K562 (cell line): ENCODE data around the gene CEP128. TPM values are rescaled to one million over a fixed set of nuclear protein-coding genes. Genes with fewer than 3 reads are reported as not detected.
A peak's percentile ranks its signal among the peaks of the same experiment; 100 is the strongest.

Experiments used
- ATAC-seq: fragments of 200-7000 bp; cut with Tn5 transposase; 3 replicates; pipeline ENCODE4 v1.9.1; 2020; ENCODE audit warnings: moderate library complexity
- BruUV-seq: library from RNA; stranded (reverse); fragments of 400-500 nt; replicated peaks from 2 replicates; lab custom pipeline; 2021; lab: Mats Ljungman, UMichigan
- CTCF ChIA-PET: fragments of 300-600 bp; formaldehyde crosslinking; extraction: SDS; loops from one replicate; lab custom pipeline; 2021; ENCODE audit warnings: low intra/inter-chr PET ratio; lab: Yijun Ruan, JAX
- POLR2A ChIA-PET: fragments of 300-600, 350-650 bp; sonication (Branson Sonifier 250); formaldehyde crosslinking; extraction: SDS; loops from one replicate; lab custom pipeline; 2021; ENCODE audit warnings: antibody characterized with exemption, inconsistent platforms; lab: Yijun Ruan, JAX
- DNase-seq, 4 experiments: peaks; one replicate each; pipeline versions ENCODE4 v3.0.0 to v3.0.0-alpha.2; 2011 to 2018; ENCODE audit warnings: low spot score in 3 of 4, mixed read lengths in 3 of 4; ENCODE audit errors: extremely low read depth in 1 of 4
- FAIRE-seq: peaks from 2 replicates; lab custom pipeline; 2011; peaks lifted over from hg19 to GRCh38; lab: Jason Lieb, UNC
- H2AFZ ChIP-seq: 2 replicates; pipeline ENCODE4 v1.6.0; 2011; ENCODE audit warnings: low read depth, low read length, control low read depth, inconsistent platforms
- H3K27ac ChIP-seq: fragments of 200-600 bp; 3 replicates; pipeline ENCODE4 v1.8.0; 2011; ENCODE audit warnings: low read depth, mild to moderate bottlenecking, control low read depth, inconsistent platforms, low read length, moderate library complexity, mixed read lengths; ENCODE audit errors: extremely low read depth
- H3K27me3 ChIP-seq, 2 experiments: fragments of 300-600 bp in 1 of 2; 2 replicates in 1 of 2; 3 replicates in 1 of 2; pipeline versions ENCODE4 v1.6.0 to v1.8.0; 2011; ENCODE audit warnings: inconsistent platforms in 2 of 2, low read length in 2 of 2, mild to moderate bottlenecking in 1 of 2, mixed read lengths in 1 of 2, moderate library complexity in 1 of 2; ENCODE audit not compliant: control insufficient read depth in 2 of 2, insufficient read depth in 2 of 2
- H3K36me3 ChIP-seq: fragments of 300-600 bp; 3 replicates; pipeline ENCODE4 v1.8.0; 2011; ENCODE audit warnings: mild to moderate bottlenecking, low read length, inconsistent platforms; ENCODE audit not compliant: control insufficient read depth, insufficient read depth
- H3K4me1 ChIP-seq, 2 experiments: fragments of 200-600 bp in 1 of 2; replicated peaks in 1 of 2; 2 replicates in 1 of 2; 3 replicates in 1 of 2; pipeline versions ENCODE4 v1.5.1 to v1.8.0; 2011; ENCODE audit warnings: inconsistent platforms in 2 of 2, low read length in 2 of 2, mild to moderate bottlenecking in 1 of 2, mixed read lengths in 1 of 2, moderate library complexity in 1 of 2; ENCODE audit not compliant: control insufficient read depth in 2 of 2, insufficient read depth in 2 of 2
- H3K4me2 ChIP-seq: 2 replicates; pipeline ENCODE4 v1.6.1; 2011; ENCODE audit warnings: low read length, control low read depth, inconsistent platforms, mixed read lengths; ENCODE audit not compliant: insufficient read depth
- H3K4me3 ChIP-seq: fragments of 200-600 bp; sonication (generic), shearing (Covaris generic); 2 replicates; pipeline ENCODE4 v1.5.1; 2016; ENCODE audit warnings: control low read depth, inconsistent platforms
- H3K79me2 ChIP-seq: fragments of 200-600 bp; 3 replicates; pipeline ENCODE4 v1.8.0; 2011; ENCODE audit warnings: low read length, inconsistent platforms; ENCODE audit not compliant: control insufficient read depth, insufficient read depth
- H3K9ac ChIP-seq, 2 experiments: 2 replicates each; pipeline versions ENCODE4 v1.6.0 to v1.6.1; 2011; ENCODE audit warnings: low read depth in 2 of 2, low read length in 2 of 2, control low read depth in 1 of 2, inconsistent platforms in 1 of 2, mild to moderate bottlenecking in 1 of 2, mixed read lengths in 1 of 2; ENCODE audit not compliant: insufficient read depth in 1 of 2
- H3K9me1 ChIP-seq: one replicate; pipeline ENCODE4 v1.6.0; 2011; ENCODE audit warnings: inconsistent platforms, mild to moderate bottlenecking, low read length, moderate library complexity; ENCODE audit not compliant: control insufficient read depth, insufficient read depth
- H3K9me3 ChIP-seq: replicated peaks from 2 replicates; pipeline ENCODE4 v1.5.1; 2011; ENCODE audit warnings: low read depth, low read length, inconsistent platforms; ENCODE audit not compliant: control insufficient read depth, insufficient read depth
- H4K20me1 ChIP-seq: replicated peaks from 2 replicates; pipeline ENCODE4 v1.6.1; 2011; ENCODE audit warnings: low read length, inconsistent platforms, mixed read lengths; ENCODE audit not compliant: control insufficient read depth, insufficient read depth
- C11orf30 ChIP-seq: fragments of 450-650 bp; IDR thresholded peaks from 2 replicates; pipeline ENCODE4 v1.6.1; 2016; ENCODE audit warnings: low read depth, mild to moderate bottlenecking
- ZFP36 ChIP-seq: fragments of 150-350 bp; IDR thresholded peaks from 2 replicates; pipeline ENCODE4 v1.6.1; 2018; ENCODE audit warnings: low read length, low read depth; ENCODE audit not compliant: partially characterized antibody
- WGBS: fragments of 100-300 bp; shearing (Covaris generic); methylation state at CpG from one replicate; pipeline ENCODE4 v1.1.6; 2016; ENCODE audit warnings: low coverage, mixed read lengths; ENCODE audit not compliant: insufficient coverage; ENCODE audit errors: missing lambda C conversion rate; 5-methylcytosine and 5-hydroxymethylcytosine counted together
- in situ Hi-C: fragments of 300-500 bp; cut with MboI; formaldehyde crosslinking; loops from 4 replicates; pipeline ENCODE4 v1.15.0; 2018; ENCODE audit warnings: inconsistent platforms, mixed read lengths
- intact Hi-C: fragments of 100-400 bp; cut with micrococcal nuclease; formaldehyde crosslinking; loops from 2 replicates; pipeline ENCODE4 v1.14.2; 2022
- polyA plus RNA-seq, 8 experiments: library from polyadenylated mRNA; depleted of rRNA in 4 of 8; stranded (reverse) in 5 of 8; unstranded in 3 of 8; fragments of >200 nt; fragmentation: Nextera tagmentation in 2 of 8; fragmentation: Illumina TruSeq in 1 of 8; extraction: Ambion mirVana in 2 of 8; extraction: Trizol in 1 of 8; gene quantifications; 2 replicates each; pipeline versions ENCODE4 v1.2.1 to v1.2.3, GENCODE V29; 2011 to 2014; ENCODE audit warnings: inconsistent platforms in 1 of 8, missing spikeins in 1 of 8
- total RNA-seq, 7 experiments: library from RNA; depleted of rRNA in 6 of 7; stranded (reverse); fragments of >200 nt in 6 of 7; fragmentation: Illumina TruSeq in 2 of 7; extraction: Trizol in 2 of 7; gene quantifications; 2 replicates each; pipeline versions ENCODE4 v1.2.1 to v1.2.3, GENCODE V29; 2011 to 2021; ENCODE audit warnings: low replicate concordance in 1 of 7
- TF ChIP-seq, protein P1 (sequence below): sonication (generic); formaldehyde crosslinking; IDR thresholded peaks from 2 replicates; pipeline ENCODE4 v1.8.1; 2023; ENCODE audit warnings: mild to moderate bottlenecking, missing genetic modification reagents
- TF ChIP-seq, protein P2 (sequence below), 3 experiments: IDR thresholded peaks in 2 of 3; conservative IDR thresholded peaks in 1 of 3; 2 replicates each; pipeline ENCODE4 v1.5.1; 2011 to 2012; ENCODE audit warnings: low read length in 3 of 3, mild to moderate bottlenecking in 3 of 3, control low read depth in 2 of 3, improper control_type of control experiment in 1 of 3, inconsistent platforms in 1 of 3, low read depth in 1 of 3, mixed read lengths in 1 of 3, moderate library complexity in 1 of 3; ENCODE audit not compliant: insufficient read depth in 2 of 3

CEP128 gene
- total and polyA plus RNA-seq, 9 of the 15 experiments (the other 6 are each of a cell fraction or from before 2014, with no cell fraction given) = 2.3 to 9.2 (median 4.6) TPM

DNA sequence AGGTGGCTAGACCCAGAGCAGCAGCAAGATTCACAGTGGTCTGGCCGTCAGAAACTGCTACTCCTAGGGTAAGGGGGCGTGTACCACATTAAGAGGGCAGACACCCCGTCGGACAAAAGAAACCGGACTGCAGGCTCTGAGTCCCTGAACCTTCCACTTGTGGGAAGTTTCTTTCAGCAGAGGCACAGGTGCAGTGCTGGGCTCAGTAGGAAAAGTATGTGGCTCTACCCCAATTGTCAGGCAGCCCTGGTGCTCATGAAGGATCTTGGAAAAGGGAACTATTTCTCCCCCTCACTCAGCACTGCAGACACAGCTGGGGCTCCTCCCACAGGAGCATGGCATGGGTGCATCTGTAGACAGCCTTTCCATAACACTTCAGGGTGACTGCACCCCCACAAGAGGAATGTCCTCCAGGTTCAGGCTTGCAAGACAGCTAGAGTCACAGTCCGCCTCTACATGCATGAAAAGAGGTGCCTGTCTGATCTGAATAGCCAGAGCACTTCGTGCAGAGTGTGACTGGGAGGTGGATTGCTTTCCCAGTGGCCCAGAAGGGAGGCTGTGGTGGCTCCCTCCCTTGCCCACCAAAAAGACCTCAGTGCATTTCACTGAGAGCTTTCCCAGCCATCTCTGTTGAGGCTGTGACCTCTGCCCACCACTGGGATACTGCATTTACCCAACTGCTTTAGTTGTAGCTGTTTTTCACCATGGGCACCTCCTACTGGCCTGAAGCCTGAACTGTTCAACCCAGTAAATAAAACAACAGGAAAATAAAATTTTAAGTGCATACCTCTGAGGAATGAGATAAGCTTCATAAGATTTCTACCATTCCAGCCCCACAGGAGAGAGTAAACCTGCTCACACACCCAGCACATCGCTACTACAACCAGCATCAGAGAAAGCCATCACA, 14.2 kb downstream of the CEP128 start:
- ATAC-seq = peak; percentile 70
- no peak overlapping the region for H3K4me2 ChIP-seq
- no peak overlapping the region for H2AFZ ChIP-seq
- TF ChIP-seq ZFP36 = no peak
- TF ChIP-seq, protein P1, sequence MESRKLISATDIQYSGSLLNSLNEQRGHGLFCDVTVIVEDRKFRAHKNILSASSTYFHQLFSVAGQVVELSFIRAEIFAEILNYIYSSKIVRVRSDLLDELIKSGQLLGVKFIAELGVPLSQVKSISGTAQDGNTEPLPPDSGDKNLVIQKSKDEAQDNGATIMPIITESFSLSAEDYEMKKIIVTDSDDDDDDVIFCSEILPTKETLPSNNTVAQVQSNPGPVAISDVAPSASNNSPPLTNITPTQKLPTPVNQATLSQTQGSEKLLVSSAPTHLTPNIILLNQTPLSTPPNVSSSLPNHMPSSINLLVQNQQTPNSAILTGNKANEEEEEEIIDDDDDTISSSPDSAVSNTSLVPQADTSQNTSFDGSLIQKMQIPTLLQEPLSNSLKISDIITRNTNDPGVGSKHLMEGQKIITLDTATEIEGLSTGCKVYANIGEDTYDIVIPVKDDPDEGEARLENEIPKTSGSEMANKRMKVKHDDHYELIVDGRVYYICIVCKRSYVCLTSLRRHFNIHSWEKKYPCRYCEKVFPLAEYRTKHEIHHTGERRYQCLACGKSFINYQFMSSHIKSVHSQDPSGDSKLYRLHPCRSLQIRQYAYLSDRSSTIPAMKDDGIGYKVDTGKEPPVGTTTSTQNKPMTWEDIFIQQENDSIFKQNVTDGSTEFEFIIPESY (CRISPR knock-in tag) = no peak
- TF ChIP-seq C11orf30 = no peak
- TF ChIP-seq, protein P2, sequence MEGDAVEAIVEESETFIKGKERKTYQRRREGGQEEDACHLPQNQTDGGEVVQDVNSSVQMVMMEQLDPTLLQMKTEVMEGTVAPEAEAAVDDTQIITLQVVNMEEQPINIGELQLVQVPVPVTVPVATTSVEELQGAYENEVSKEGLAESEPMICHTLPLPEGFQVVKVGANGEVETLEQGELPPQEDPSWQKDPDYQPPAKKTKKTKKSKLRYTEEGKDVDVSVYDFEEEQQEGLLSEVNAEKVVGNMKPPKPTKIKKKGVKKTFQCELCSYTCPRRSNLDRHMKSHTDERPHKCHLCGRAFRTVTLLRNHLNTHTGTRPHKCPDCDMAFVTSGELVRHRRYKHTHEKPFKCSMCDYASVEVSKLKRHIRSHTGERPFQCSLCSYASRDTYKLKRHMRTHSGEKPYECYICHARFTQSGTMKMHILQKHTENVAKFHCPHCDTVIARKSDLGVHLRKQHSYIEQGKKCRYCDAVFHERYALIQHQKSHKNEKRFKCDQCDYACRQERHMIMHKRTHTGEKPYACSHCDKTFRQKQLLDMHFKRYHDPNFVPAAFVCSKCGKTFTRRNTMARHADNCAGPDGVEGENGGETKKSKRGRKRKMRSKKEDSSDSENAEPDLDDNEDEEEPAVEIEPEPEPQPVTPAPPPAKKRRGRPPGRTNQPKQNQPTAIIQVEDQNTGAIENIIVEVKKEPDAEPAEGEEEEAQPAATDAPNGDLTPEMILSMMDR (IDR thresholded peaks at IDR 0.05 in 2 of 3, conservative IDR thresholded peaks at IDR 0.05 in 1 of 3; ENCODE audit: insufficient read depth in 2 of 3, low read depth in 1 of 3, low read length in 3 of 3) = peak in 2 of 3 experiments; percentile 32 to 33; a peak in 2 of 6 replicates
- TF ChIP-seq, all 486 proteins: peak for 1
- in situ Hi-C loops = no loop called here
- no TSS peak for BruUV-seq
- no peak overlapping the region for H3K4me3 ChIP-seq
- FAIRE-seq = no peak
- no peaks in the 10 kb centered on the region for H3K9me3 ChIP-seq
- H3K9ac ChIP-seq = no peak overlapping the region
- H3K79me2 ChIP-seq = no peaks in the 10 kb centered on the region
- H3K4me1 ChIP-seq = peaks cover 0 to 2% of the 10 kb centered on the region in 2 experiments; a peak in 3 of 5 replicates
- DNase-seq = peak in 1 of 4 experiments; percentile 7
- no peaks in the 10 kb centered on the region for H4K20me1 ChIP-seq
- ChIA-PET CTCF (no interaction called here), POLR2A (interaction anchor here (0.6 kb wide), 1 partner anchor 744 kb away, joined by 3 read pairs; no protein-coding TSS in a partner anchor)
- no peaks in the 10 kb centered on the region for H3K9me1 ChIP-seq
- no peak overlapping the region for H3K27ac ChIP-seq
- H3K27me3 ChIP-seq = no peaks in the 10 kb centered on the region
- no peaks in the 10 kb centered on the region for H3K36me3 ChIP-seq
- intact Hi-C loops = no loop called here
- WGBS = 38% methylated on average over 6 of the region's 8 CpGs
